AG04450 (cell line): ENCODE data around the gene MORN4. TPM values are rescaled to one million over a fixed set of nuclear protein-coding genes. Genes with fewer than 3 reads are reported as not detected.

Experiments used
- CTCF ChIA-PET: fragments of 300-600, 350-600 bp; formaldehyde crosslinking; extraction: SDS; loops from one replicate; lab custom pipeline; 2022; ENCODE audit warnings: antibody characterized with exemption, inconsistent platforms; lab: Charles Lee
- POLR2A ChIA-PET: fragments of 350-600 bp; formaldehyde crosslinking; extraction: SDS; loops from one replicate; lab custom pipeline; 2021; ENCODE audit warnings: antibody characterized with exemption, inconsistent platforms; lab: Yijun Ruan, JAX
- DNase-seq: peaks from one replicate; pipeline ENCODE4 v3.0.0-alpha.2; 2011; ENCODE audit warnings: low read depth, low spot score
- H3K27ac ChIP-seq: one replicate; pipeline ENCODE4 v1.5.1; 2012; ENCODE audit warnings: low read depth, low read length, control low read depth
- H3K27me3 ChIP-seq: one replicate; pipeline ENCODE4 v1.6.0; 2012; ENCODE audit warnings: low read length; ENCODE audit not compliant: control insufficient read depth, insufficient read depth
- H3K4me3 ChIP-seq: 2 replicates; pipeline ENCODE4 v1.5.1; 2011; ENCODE audit warnings: mild to moderate bottlenecking, low read depth, low read length, control low read depth
- H3K9me3 ChIP-seq: 2 replicates; pipeline ENCODE4 v1.5.1; 2012; ENCODE audit warnings: low read length; ENCODE audit not compliant: control insufficient read depth, insufficient read depth
- polyA plus RNA-seq: library from polyadenylated mRNA; depleted of rRNA; stranded (reverse); fragments of >200 nt; gene quantifications from 2 replicates; pipeline ENCODE4 v1.2.3, GENCODE V29; 2011
- TF ChIP-seq, protein P1 (sequence below): IDR thresholded peaks from 2 replicates; pipeline ENCODE4 v1.5.1; 2011; ENCODE audit warnings: low read depth, low read length, control low read depth, inconsistent platforms

Gene MORN4
- polyA plus RNA-seq, 1 experiment = 16.0 TPM

DNA sequence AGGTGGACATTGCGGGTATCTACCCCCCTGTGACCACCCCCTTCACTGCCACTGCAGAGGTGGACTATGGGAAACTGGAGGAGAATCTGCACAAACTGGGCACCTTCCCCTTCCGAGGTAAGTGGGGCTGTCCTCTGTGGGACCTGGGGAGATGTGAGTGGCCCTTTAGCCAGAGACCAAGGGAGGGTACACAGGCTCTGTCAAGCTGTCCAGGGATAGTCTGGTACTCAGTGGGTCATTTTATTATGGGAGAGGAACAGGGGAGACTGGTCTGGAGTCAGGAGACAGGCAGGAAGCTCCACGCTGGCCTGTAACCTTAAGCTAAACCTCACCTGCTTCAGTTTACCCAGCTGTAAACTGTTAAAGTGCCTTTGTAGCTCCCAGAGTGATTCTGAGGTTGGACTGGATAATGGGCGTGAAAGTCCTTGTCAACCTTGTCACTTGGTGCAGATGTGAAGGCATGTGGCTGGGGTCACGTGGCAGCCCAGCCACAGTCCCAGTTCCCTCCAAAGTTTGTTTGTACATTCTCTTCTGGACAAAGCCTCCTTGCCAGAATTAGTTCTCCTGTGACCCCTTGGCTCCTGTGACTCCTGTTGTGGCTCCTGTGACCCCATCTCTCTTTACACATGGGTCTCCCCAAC, 48.4 kb downstream of the MORN4 start:
- POLR2A ChIA-PET = no interaction called here
- no peak overlapping the region for H3K4me3 ChIP-seq
- DNase-seq = no peak
- H3K27me3 ChIP-seq = no peaks in the 10 kb centered on the region
- H3K9me3 ChIP-seq = no peaks in the 10 kb centered on the region
- CTCF ChIA-PET = interaction anchor here (2.9 kb wide), 1 partner anchor 13 kb away, joined by 12 read pairs; the partner anchor contains the start of gene ANKRD2
- H3K27ac ChIP-seq = no peak overlapping the region
- TF ChIP-seq, protein P1, sequence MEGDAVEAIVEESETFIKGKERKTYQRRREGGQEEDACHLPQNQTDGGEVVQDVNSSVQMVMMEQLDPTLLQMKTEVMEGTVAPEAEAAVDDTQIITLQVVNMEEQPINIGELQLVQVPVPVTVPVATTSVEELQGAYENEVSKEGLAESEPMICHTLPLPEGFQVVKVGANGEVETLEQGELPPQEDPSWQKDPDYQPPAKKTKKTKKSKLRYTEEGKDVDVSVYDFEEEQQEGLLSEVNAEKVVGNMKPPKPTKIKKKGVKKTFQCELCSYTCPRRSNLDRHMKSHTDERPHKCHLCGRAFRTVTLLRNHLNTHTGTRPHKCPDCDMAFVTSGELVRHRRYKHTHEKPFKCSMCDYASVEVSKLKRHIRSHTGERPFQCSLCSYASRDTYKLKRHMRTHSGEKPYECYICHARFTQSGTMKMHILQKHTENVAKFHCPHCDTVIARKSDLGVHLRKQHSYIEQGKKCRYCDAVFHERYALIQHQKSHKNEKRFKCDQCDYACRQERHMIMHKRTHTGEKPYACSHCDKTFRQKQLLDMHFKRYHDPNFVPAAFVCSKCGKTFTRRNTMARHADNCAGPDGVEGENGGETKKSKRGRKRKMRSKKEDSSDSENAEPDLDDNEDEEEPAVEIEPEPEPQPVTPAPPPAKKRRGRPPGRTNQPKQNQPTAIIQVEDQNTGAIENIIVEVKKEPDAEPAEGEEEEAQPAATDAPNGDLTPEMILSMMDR = no peak

DNA sequence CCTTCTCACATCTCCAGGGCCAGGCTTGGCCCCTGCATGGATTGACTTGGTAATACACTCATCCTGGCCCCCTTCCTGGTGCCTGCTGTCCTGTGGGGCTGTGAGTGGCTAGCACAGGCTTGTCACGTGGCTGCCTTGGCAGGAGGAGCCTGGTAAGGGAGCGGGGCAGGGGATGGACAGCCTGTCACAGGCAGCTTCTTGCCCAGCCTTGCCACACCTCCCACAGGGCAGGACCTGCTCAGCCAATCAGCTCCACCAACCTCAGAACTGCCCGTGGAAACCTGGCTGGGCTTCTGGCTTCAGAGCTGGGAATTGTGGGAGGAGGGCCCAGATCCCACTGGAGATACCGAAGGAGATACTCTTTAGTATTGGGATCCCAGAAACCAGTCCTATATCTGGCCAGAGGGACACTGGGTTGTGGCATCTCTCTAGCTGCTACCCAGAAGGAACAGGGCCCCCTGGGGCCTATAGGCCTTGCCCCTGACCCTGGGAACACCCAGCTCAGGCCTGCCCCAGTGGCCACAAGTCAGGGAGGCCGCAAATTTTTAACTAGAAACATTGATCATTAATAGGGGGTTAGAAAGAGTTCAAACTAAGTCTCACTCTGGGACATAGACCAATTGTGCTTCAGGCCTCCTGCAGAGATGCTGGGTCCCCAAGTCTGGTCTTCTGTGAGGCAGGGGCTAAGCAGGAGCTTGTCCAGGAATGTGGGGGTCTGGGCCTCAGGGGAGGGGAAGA, 49.1 kb downstream of the MORN4 start, which contains the start of gene HOGA1:
TSS of gene HOGA1 (plus strand) at position 330 of the 738 bp plus-strand sequence. CDS start at position 645, 315 bp downstream.
- ChIA-PET CTCF (interaction anchor here (2.9 kb wide), 1 partner anchor 12 kb away, joined by 12 read pairs; the partner anchor contains the start of gene ANKRD2), POLR2A (no interaction called here)
- no peak within 1 kb of the TSS for H3K4me3 ChIP-seq
- no peaks in the 10 kb centered on the region for H3K27me3 ChIP-seq
- TF ChIP-seq, protein P1 = no peak
- H3K27ac ChIP-seq = no peak within 1 kb of the TSS
- no peaks in the 10 kb centered on the region for H3K9me3 ChIP-seq
- no peak for DNase-seq

DNA sequence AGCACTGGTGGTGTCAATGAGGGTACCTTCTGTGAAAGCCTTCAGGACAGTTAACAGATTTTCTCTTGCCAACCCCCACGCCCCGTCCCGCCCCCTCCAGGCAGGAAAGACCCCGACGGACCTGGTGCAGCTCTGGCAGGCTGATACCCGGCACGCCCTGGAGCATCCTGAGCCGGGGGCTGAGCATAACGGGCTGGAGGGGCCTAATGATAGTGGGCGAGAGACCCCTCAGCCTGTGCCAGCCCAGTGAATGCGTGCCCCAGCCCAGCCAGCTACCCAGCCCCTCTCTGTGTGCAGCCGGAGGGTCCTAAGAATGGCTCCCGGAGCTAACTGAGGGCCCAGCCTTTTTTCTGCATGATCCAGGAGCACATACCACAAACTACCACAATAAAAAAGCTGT, 49.8 kb downstream of the MORN4 start:
- H3K27me3 ChIP-seq = no peaks in the 10 kb centered on the region
- H3K4me3 ChIP-seq = no peak overlapping the region
- no peak overlapping the region for H3K27ac ChIP-seq
- no peak for DNase-seq
- POLR2A ChIA-PET = no interaction called here
- H3K9me3 ChIP-seq = no peaks in the 10 kb centered on the region
- CTCF ChIA-PET = no interaction called here
- TF ChIP-seq, protein P1 = no peak

DNA sequence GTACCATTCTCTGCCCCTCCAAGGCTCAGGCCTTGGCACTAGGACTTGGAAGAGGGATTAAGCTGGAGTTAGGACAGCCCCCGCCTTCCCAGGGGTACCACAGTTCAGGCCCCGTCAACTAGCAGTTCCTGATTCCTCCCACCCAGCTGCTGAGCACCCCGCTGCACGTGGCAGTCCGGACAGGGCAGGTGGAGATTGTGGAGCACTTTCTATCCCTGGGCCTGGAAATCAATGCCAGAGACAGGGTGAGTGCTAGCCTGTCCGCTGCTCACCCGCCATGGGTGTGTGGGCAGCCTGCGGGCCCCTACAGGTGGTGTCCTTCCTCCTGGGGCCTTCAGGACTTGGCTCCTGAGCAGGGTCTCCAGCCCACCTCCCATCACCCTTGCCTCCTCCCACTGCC, 51.1 kb downstream of the MORN4 start:
- ChIA-PET POLR2A (no interaction called here), CTCF (interaction anchor here (1.1 to 1.7 kb wide), 2 partner anchors 9 to 28 kb away, joined by 5 to 6 read pairs; partner anchors contain the start of gene ANKRD2)
- TF ChIP-seq, protein P1 = no peak
- Histone ChIP-seq H3K27me3 (no peaks in the 10 kb centered on the region), H3K4me3 (no peak overlapping the region), H3K9me3 (no peaks in the 10 kb centered on the region), H3K27ac (no peak overlapping the region)
- no peak for DNase-seq
